Fibroblast of the aortic adventitia (primary cell): Measurements from ENCODE around the gene ZNF385D. TPM values are rescaled to one million over a fixed set of nuclear protein-coding genes. Genes with fewer than 3 reads are reported as not detected.
A peak's percentile ranks its signal among the peaks of the same experiment; 100 is the strongest.

ENCODE experiments used
- DNase-seq: peaks from one replicate; pipeline ENCODE4 v3.0.0-alpha.2; 2010; ENCODE audit warnings: low read depth
- H3K4me3 ChIP-seq: 2 replicates; pipeline ENCODE4 v1.5.1; 2011; ENCODE audit warnings: low read depth, mild to moderate bottlenecking, control low read depth, low read length, moderate library complexity
- CTCF ChIP-seq: IDR thresholded peaks from 2 replicates; pipeline ENCODE4 v1.5.1; 2011; ENCODE audit warnings: mild to moderate bottlenecking, low read length, control low read depth, inconsistent platforms; ENCODE audit not compliant: insufficient read depth
- total RNA-seq: library from RNA; depleted of rRNA; stranded (reverse); fragments of >200 nt; gene quantifications from 2 replicates; pipeline ENCODE4 v1.2.3, GENCODE V29; 2012; ENCODE audit warnings: low replicate concordance

The ZNF385D gene
- total RNA-seq, 1 donor = 11.5 TPM

- no peak overlapping the region for H3K4me3 ChIP-seq
- no peak for DNase-seq
- TF ChIP-seq CTCF = no peak
Observed at GRCh38 chr3:21647961-21648360, 103.0 kb downstream of the ZNF385D start.

- TF ChIP-seq CTCF = no peak
- DNase-seq = peak; percentile 75
- H3K4me3 ChIP-seq = no peak overlapping the region
Observed at GRCh38 chr3:21645121-21645897, 105.7 kb downstream of the ZNF385D start.

- no peak overlapping the region for H3K4me3 ChIP-seq
- no peak for DNase-seq
- no peak for TF ChIP-seq CTCF
Observed at GRCh38 chr3:21644268-21644667, 106.7 kb downstream of the ZNF385D start.

GRCh38 chr3:21643752-21644151 lies 107.3 kb downstream of the ZNF385D start:
- DNase-seq = no peak
- no peak overlapping the region for H3K4me3 ChIP-seq
- no peak for TF ChIP-seq CTCF

GRCh38 chr3:21642433-21642832 lies 108.6 kb downstream of the ZNF385D start:
- no peak for DNase-seq

GRCh38 chr3:21641959-21642358 lies 109.1 kb downstream of the ZNF385D start:
- no peak overlapping the region for H3K4me3 ChIP-seq
- no peak for TF ChIP-seq CTCF
- DNase-seq = no peak

More at GRCh38 chr3:21642433-21642832, 108.6 kb downstream of the ZNF385D start:
- no peak overlapping the region for H3K4me3 ChIP-seq
- no peak for TF ChIP-seq CTCF

GRCh38 chr3:21638488-21638887 lies 112.5 kb downstream of the ZNF385D start:
- no peak for DNase-seq
- no peak for TF ChIP-seq CTCF

More at GRCh38 chr3:21638488-21638887, 112.5 kb downstream of the ZNF385D start:
- H3K4me3 ChIP-seq = no peak overlapping the region
